HG02973 (cell line): ENCODE results near the gene CHRNE.
"Not testable (repeated sequence)": the region's sequence is repeated elsewhere in the genome, so short reads cannot be mapped to it uniquely, and the experiment has no call there.

ENCODE experiments used
- ATAC-seq: cut with Tn5 transposase; IDR thresholded peaks from one replicate; pipeline ENCODE4 v1.9.1; 2021; ENCODE audit warnings: moderate library complexity; ENCODE audit not compliant: unreplicated experiment

CHRNE gene

GRCh38 chr17:4939796-4940554 is 37.1 kb upstream of the CHRNE start, which contains the start of the genes RNF167 and SLC25A11:
TSS of gene RNF167 (plus strand) at chr17:4940268. CDS start at chr17:4940910, 642 bp downstream.
TSS of gene SLC25A11 (minus strand) at chr17:4940046. CDS start at chr17:4939910, 136 bp downstream.
- peak; percentile 59 for ATAC-seq

- ATAC-seq, result peak; percentile 7
Observed at GRCh38 chr17:4939546-4939795, 36.6 kb upstream of the CHRNE start.

GRCh38 chr17:4938688-4939545 is 36.0 kb upstream of the CHRNE start:
- ATAC-seq, result no peak

- ATAC-seq, result no peak
Observed at GRCh38 chr17:4938069-4938491, 35.2 kb upstream of the CHRNE start.

GRCh38 chr17:4937553-4937952 is 34.7 kb upstream of the CHRNE start:
- no peak for ATAC-seq

GRCh38 chr17:4936436-4936835 is 33.5 kb upstream of the CHRNE start:
- ATAC-seq, result no peak

GRCh38 chr17:4935650-4936049 is 32.8 kb upstream of the CHRNE start:
- no peak for ATAC-seq

GRCh38 chr17:4934173-4934979 is 31.5 kb upstream of the CHRNE start:
- ATAC-seq, result no peak

GRCh38 chr17:4933646-4934045 is 30.7 kb upstream of the CHRNE start:
- no peak for ATAC-seq

- no peak for ATAC-seq
Observed at GRCh38 chr17:4932756-4933155, 29.9 kb upstream of the CHRNE start.

- ATAC-seq, result no peak
Observed at GRCh38 chr17:4931963-4932362, 29.1 kb upstream of the CHRNE start, which contains the start of gene GP1BA. TSS of gene GP1BA (plus strand) at chr17:4932277. CDS start at chr17:4932605, 328 bp downstream.

- ATAC-seq, result no peak
Observed at GRCh38 chr17:4928881-4929280, 26.0 kb upstream of the CHRNE start.

GRCh38 chr17:4926577-4927335 is 23.9 kb upstream of the CHRNE start:
- not testable (repeated sequence) for ATAC-seq

- no peak for ATAC-seq
Observed at GRCh38 chr17:4921320-4921719, 18.4 kb upstream of the CHRNE start.

GRCh38 chr17:4920351-4921048 is 17.6 kb upstream of the CHRNE start:
- no peak for ATAC-seq

GRCh38 chr17:4919511-4920047 is 16.7 kb upstream of the CHRNE start:
- no peak for ATAC-seq

- not testable (repeated sequence) for ATAC-seq
Observed at GRCh38 chr17:4914551-4914950, 11.7 kb upstream of the CHRNE start.

GRCh38 chr17:4913994-4914393 is 11.1 kb upstream of the CHRNE start:
- ATAC-seq, result no peak

GRCh38 chr17:4908711-4909496 is 6.0 kb upstream of the CHRNE start:
- ATAC-seq, result no peak
